ENCODE results near the gene MVB12B. TPM values are rescaled to one million over a fixed set of nuclear protein-coding genes. Genes with fewer than 3 reads are reported as not detected.
A peak's percentile ranks its signal among the peaks of the same experiment; 100 is the strongest.

The MVB12B gene
- total and polyA plus RNA-seq, 2 of the 13 experiments (the other 11 are each of a cell fraction or from before 2014, with no cell fraction given) = 12.1 to 30.1 TPM

- TF ChIP-seq ZMYM3 (CRISPR knock-in tag; IDR thresholded peaks at IDR 0.05) = 0 out of 2 replicates have a peak, but pooled peaks have one; percentile 38
- TF ChIP-seq ZNF768 (CRISPR knock-in tag; IDR thresholded peaks at IDR 0.05) = peak; percentile 65; the same call in 1 of the 2 replicates
- peak; percentile 66 for TF ChIP-seq ZNF629 (CRISPR knock-in tag; conservative IDR thresholded peaks at IDR 0.05)
- no peak for TF ChIP-seq AKAP8 (CRISPR knock-in tag; IDR thresholded peaks at IDR 0.05)
- TF ChIP-seq CREB1 (IDR thresholded peaks at IDR 0.05) = no peak
- TF ChIP-seq CREB1 (CRISPR knock-in tag; IDR thresholded peaks at IDR 0.05) = no peak
- TF ChIP-seq RFXANK (CRISPR knock-in tag; IDR thresholded peaks at IDR 0.05) = no peak
These were observed 20.5 kb upstream of the MVB12B start for GRCh38 chr9:126306071-126306647.

GRCh38 chr9:126307322-126308061, 19.1 kb upstream of the MVB12B start:
- in situ Hi-C loops (cut with HindIII; ENCODE audit: extremely low pct_ligation_motif_present, low pct_unique_long_range_greater_than_20kb) = no loop called here
- FAIRE-seq (no peak), DNase-seq (ENCODE audit: low spot score) (no peak), ATAC-seq (peak; percentile 67)
- H4K20me1 ChIP-seq (ENCODE audit: insufficient read depth, low read length) = no peaks in the 10 kb centered on the region
- ChIA-PET POLR2A (no interaction called here), CTCF (ENCODE audit: low intra/inter-chr PET ratio, low total read pairs) (no interaction called here)
- H3K4me1 ChIP-seq (ENCODE audit: insufficient read depth, low read length) = peaks cover 88% of the 10 kb centered on the region
- H3K9ac ChIP-seq (ENCODE audit: insufficient read depth, low read depth, low read length) = no peak overlapping the region
- peak overlapping the region in 2 of 3 experiments; percentile 33 to 53; a peak in 4 of 6 replicates for H3K4me3 ChIP-seq (replicated peaks in 1 of 3; ENCODE audit: insufficient read depth in 1 of 3, low read depth in 2 of 3, low read length in 3 of 3)
- H3K27ac ChIP-seq (ENCODE audit: extremely low read length, insufficient read depth, low read length) = no peak overlapping the region
- H3K79me2 ChIP-seq (ENCODE audit: insufficient read depth, low read length) = no peaks in the 10 kb centered on the region
- H3K9me3 ChIP-seq (ENCODE audit: low read length) = no peaks in the 10 kb centered on the region
- H2AFZ ChIP-seq (ENCODE audit: low read length) = no peak overlapping the region
- intact Hi-C loops (cut with micrococcal nuclease; ENCODE audit: unreplicated experiment) = no loop called here
- H3K27me3 ChIP-seq (ENCODE audit: control insufficient read depth in 1 of 2, insufficient read depth in 2 of 2, low read length in 2 of 2) = no peaks in the 10 kb centered on the region; a peak in 1 of 5 replicates
- WGBS (ENCODE audit: low lambda C conversion rate) = 14% methylated on average over 12 of the region's 15 CpGs
- no peaks in the 10 kb centered on the region for H3K36me3 ChIP-seq (replicated peaks in 1 of 2; ENCODE audit: control insufficient read depth in 1 of 2, insufficient read depth in 2 of 2, low read length in 2 of 2)
- H3K4me2 ChIP-seq (ENCODE audit: low read depth, low read length) = peak overlapping the region; percentile 77
- BruUV-seq (replicated peaks) = no TSS peak
- 0 out of 2 replicates have a peak, but pooled peaks have one; percentile 33 for TF ChIP-seq GFI1 (CRISPR knock-in tag; IDR thresholded peaks at IDR 0.05; ENCODE audit: borderline replicate concordance)
- peak; percentile 50; the same call in 1 of the 2 replicates for TF ChIP-seq ZNF292 (CRISPR knock-in tag; IDR thresholded peaks at IDR 0.05; ENCODE audit: borderline replicate concordance, low read depth)
- no peak for TF ChIP-seq PAXIP1 (CRISPR knock-in tag; conservative IDR thresholded peaks at IDR 0.05)
- TF ChIP-seq CBFB (CRISPR knock-in tag; IDR thresholded peaks at IDR 0.05) = no peak
- TF ChIP-seq PATZ1 (CRISPR knock-in tag; IDR thresholded peaks at IDR 0.05) = peak; percentile 53; the same call in 1 of the 2 replicates

More at GRCh38 chr9:126306071-126306647, 20.5 kb upstream of the MVB12B start:
- DNase-seq (ENCODE audit: low spot score) = no peak
- Histone ChIP-seq H2AFZ (ENCODE audit: low read length) (no peak overlapping the region), H3K36me3 (replicated peaks in 1 of 2; ENCODE audit: control insufficient read depth in 1 of 2, insufficient read depth in 2 of 2, low read length in 2 of 2) (no peaks in the 10 kb centered on the region), H3K4me2 (ENCODE audit: low read depth, low read length) (no peak overlapping the region), H3K27me3 (ENCODE audit: control insufficient read depth in 1 of 2, insufficient read depth in 2 of 2, low read length in 2 of 2) (no peaks in the 10 kb centered on the region; a peak in 1 of 5 replicates), H3K79me2 (ENCODE audit: insufficient read depth, low read length) (no peaks in the 10 kb centered on the region), H3K9ac (ENCODE audit: insufficient read depth, low read depth, low read length) (no peak overlapping the region), H4K20me1 (ENCODE audit: insufficient read depth, low read length) (no peaks in the 10 kb centered on the region), H3K4me3 (replicated peaks in 1 of 3; ENCODE audit: insufficient read depth in 1 of 3, low read depth in 2 of 3, low read length in 3 of 3) (no peak overlapping the region), H3K27ac (ENCODE audit: extremely low read length, insufficient read depth, low read length) (no peak overlapping the region), H3K4me1 (ENCODE audit: insufficient read depth, low read length) (peaks cover 83% of the 10 kb centered on the region), H3K9me3 (ENCODE audit: low read length) (no peaks in the 10 kb centered on the region)
- in situ Hi-C loops (cut with HindIII; ENCODE audit: extremely low pct_ligation_motif_present, low pct_unique_long_range_greater_than_20kb) (no loop called here), intact Hi-C loops (cut with micrococcal nuclease; ENCODE audit: unreplicated experiment) (no loop called here)
- no peak for FAIRE-seq
- CTCF ChIA-PET (ENCODE audit: low intra/inter-chr PET ratio, low total read pairs) = no interaction called here
- no TSS peak for BruUV-seq (replicated peaks)
- ATAC-seq = no peak
- 85% methylated on average over 5 of the region's 6 CpGs for WGBS (ENCODE audit: low lambda C conversion rate)
- POLR2A ChIA-PET = no interaction called here
